ENCODE measurements around the gene FAM47B. TPM values are rescaled to one million over a fixed set of nuclear protein-coding genes. Genes with fewer than 3 reads are reported as not detected.

Gene FAM47B
- total RNA-seq: not detected

- Mint-ChIP-seq H3K4me1 (no peaks in the 10 kb centered on the region), H3K9me3 (ENCODE audit: low read depth) (peaks cover 1% of the 10 kb centered on the region), H3K4me3 (no peak within 1 kb of the TSS), H3K36me3 (ENCODE audit: low read depth) (no peaks in the 10 kb centered on the region), H3K27me3 (no peaks in the 10 kb centered on the region), H3K27ac (no peak within 1 kb of the TSS)
- no peak for ATAC-seq
- intact Hi-C loops (cut with DNase I, micrococcal nuclease): no loop called here
- CTCF ChIA-PET: no interaction called here
- POLR2A ChIA-PET: no interaction called here
- DNase-seq: no peak
Measured at GRCh38 chrX:34942496-34942895, at the start of gene FAM47B. FAM47B (plus strand) TSS chrX:34942796; CDS start chrX:34942832, 36 bp downstream.

GRCh38 chrX:34893741-34894140 lies 48.9 kb upstream of the FAM47B start:
- ChIA-PET POLR2A (no interaction called here), CTCF (no interaction called here)
- H3K9me3 Mint-ChIP-seq (ENCODE audit: low read depth): peaks cover 3% of the 10 kb centered on the region
- DNase-seq (no peak), ATAC-seq (no peak)
- no peak overlapping the region for H3K27ac Mint-ChIP-seq
- no peaks in the 10 kb centered on the region for H3K4me1 Mint-ChIP-seq
- H3K27me3 Mint-ChIP-seq: no peaks in the 10 kb centered on the region
- intact Hi-C loops (cut with DNase I, micrococcal nuclease): no loop called here
- H3K36me3 Mint-ChIP-seq (ENCODE audit: low read depth): no peaks in the 10 kb centered on the region
- H3K4me3 Mint-ChIP-seq: no peak overlapping the region

- POLR2A ChIA-PET: no interaction called here
Measured at GRCh38 chrX:34900691-34901090, 41.9 kb upstream of the FAM47B start.

GRCh38 chrX:34901761-34902160 lies 40.8 kb upstream of the FAM47B start:
- Mint-ChIP-seq H3K27ac (no peak overlapping the region), H3K36me3 (ENCODE audit: low read depth) (no peaks in the 10 kb centered on the region), H3K9me3 (ENCODE audit: low read depth) (no peaks in the 10 kb centered on the region), H3K4me1 (no peaks in the 10 kb centered on the region), H3K27me3 (no peaks in the 10 kb centered on the region), H3K4me3 (no peak overlapping the region)
- no peak for DNase-seq
- ChIA-PET CTCF (no interaction called here), POLR2A (no interaction called here)
- intact Hi-C loops (cut with DNase I, micrococcal nuclease): no loop called here
- ATAC-seq: no peak

More at GRCh38 chrX:34900691-34901090, 41.9 kb upstream of the FAM47B start:
- Mint-ChIP-seq H3K4me1 (no peaks in the 10 kb centered on the region), H3K27me3 (no peaks in the 10 kb centered on the region), H3K27ac (no peak overlapping the region), H3K9me3 (ENCODE audit: low read depth) (no peaks in the 10 kb centered on the region), H3K36me3 (ENCODE audit: low read depth) (no peaks in the 10 kb centered on the region), H3K4me3 (no peak overlapping the region)
- DNase-seq (no peak), ATAC-seq (no peak)
- CTCF ChIA-PET: no interaction called here
- intact Hi-C loops (cut with DNase I, micrococcal nuclease): no loop called here

GRCh38 chrX:34903316-34903715 lies 39.3 kb upstream of the FAM47B start:
- H3K27ac Mint-ChIP-seq: no peak overlapping the region
- ChIA-PET CTCF (no interaction called here), POLR2A (no interaction called here)
- intact Hi-C loops (cut with DNase I, micrococcal nuclease): no loop called here
- no peaks in the 10 kb centered on the region for H3K36me3 Mint-ChIP-seq (ENCODE audit: low read depth)
- no peaks in the 10 kb centered on the region for H3K27me3 Mint-ChIP-seq
- H3K9me3 Mint-ChIP-seq (ENCODE audit: low read depth): no peaks in the 10 kb centered on the region
- H3K4me1 Mint-ChIP-seq: no peaks in the 10 kb centered on the region
- ATAC-seq (no peak), DNase-seq (no peak)
- H3K4me3 Mint-ChIP-seq: no peak overlapping the region

- Mint-ChIP-seq H3K27ac (no peak overlapping the region), H3K36me3 (ENCODE audit: low read depth) (no peaks in the 10 kb centered on the region), H3K27me3 (no peaks in the 10 kb centered on the region), H3K9me3 (ENCODE audit: low read depth) (no peaks in the 10 kb centered on the region), H3K4me3 (no peak overlapping the region), H3K4me1 (no peaks in the 10 kb centered on the region)
- intact Hi-C loops (cut with DNase I, micrococcal nuclease): no loop called here
- ATAC-seq (no peak), DNase-seq (no peak)
- POLR2A ChIA-PET: no interaction called here
- CTCF ChIA-PET: no interaction called here
Measured at GRCh38 chrX:34909151-34909550, 33.4 kb upstream of the FAM47B start.

GRCh38 chrX:34915463-34916225 lies 27.0 kb upstream of the FAM47B start:
- CTCF ChIA-PET: no interaction called here
- no peaks in the 10 kb centered on the region for H3K27me3 Mint-ChIP-seq
- POLR2A ChIA-PET: no interaction called here
- DNase-seq (no peak), ATAC-seq (no peak)
- no peaks in the 10 kb centered on the region for H3K9me3 Mint-ChIP-seq (ENCODE audit: low read depth)
- intact Hi-C loops (cut with DNase I, micrococcal nuclease): no loop called here
- no peaks in the 10 kb centered on the region for H3K36me3 Mint-ChIP-seq (ENCODE audit: low read depth)
- no peak overlapping the region for H3K4me3 Mint-ChIP-seq
- no peak overlapping the region for H3K27ac Mint-ChIP-seq
- H3K4me1 Mint-ChIP-seq: no peaks in the 10 kb centered on the region

GRCh38 chrX:34917146-34917545 lies 25.4 kb upstream of the FAM47B start:
- H3K4me3 Mint-ChIP-seq: no peak overlapping the region
- no peaks in the 10 kb centered on the region for H3K9me3 Mint-ChIP-seq (ENCODE audit: low read depth)
- no peak overlapping the region for H3K27ac Mint-ChIP-seq
- no peaks in the 10 kb centered on the region for H3K36me3 Mint-ChIP-seq (ENCODE audit: low read depth)
- POLR2A ChIA-PET: no interaction called here
- DNase-seq (no peak), ATAC-seq (no peak)
- intact Hi-C loops (cut with DNase I, micrococcal nuclease): no loop called here
- H3K27me3 Mint-ChIP-seq: no peaks in the 10 kb centered on the region
- no peaks in the 10 kb centered on the region for H3K4me1 Mint-ChIP-seq
- CTCF ChIA-PET: no interaction called here

- Mint-ChIP-seq H3K27ac (no peak overlapping the region), H3K27me3 (no peaks in the 10 kb centered on the region), H3K9me3 (ENCODE audit: low read depth) (no peaks in the 10 kb centered on the region), H3K36me3 (ENCODE audit: low read depth) (no peaks in the 10 kb centered on the region), H3K4me3 (no peak overlapping the region), H3K4me1 (no peaks in the 10 kb centered on the region)
- ChIA-PET CTCF (no interaction called here), POLR2A (no interaction called here)
- DNase-seq: no peak
- ATAC-seq: no peak
- intact Hi-C loops (cut with DNase I, micrococcal nuclease): no loop called here
Measured at GRCh38 chrX:34918091-34918736, 24.4 kb upstream of the FAM47B start.

- CTCF ChIA-PET: no interaction called here
- Mint-ChIP-seq H3K4me1 (no peaks in the 10 kb centered on the region), H3K36me3 (ENCODE audit: low read depth) (no peaks in the 10 kb centered on the region), H3K27ac (no peak overlapping the region), H3K4me3 (no peak overlapping the region), H3K27me3 (no peaks in the 10 kb centered on the region), H3K9me3 (ENCODE audit: low read depth) (no peaks in the 10 kb centered on the region)
- ATAC-seq: no peak
- intact Hi-C loops (cut with DNase I, micrococcal nuclease): no loop called here
- POLR2A ChIA-PET: no interaction called here
- no peak for DNase-seq
Measured at GRCh38 chrX:34918856-34919255, 23.7 kb upstream of the FAM47B start.

GRCh38 chrX:34927866-34928265 lies 14.7 kb upstream of the FAM47B start:
- no peaks in the 10 kb centered on the region for H3K4me1 Mint-ChIP-seq
- ATAC-seq (no peak), DNase-seq (no peak)
- POLR2A ChIA-PET: no interaction called here
- H3K27me3 Mint-ChIP-seq: no peaks in the 10 kb centered on the region
- no peaks in the 10 kb centered on the region for H3K9me3 Mint-ChIP-seq (ENCODE audit: low read depth)
- H3K27ac Mint-ChIP-seq: no peak overlapping the region
- H3K36me3 Mint-ChIP-seq (ENCODE audit: low read depth): no peaks in the 10 kb centered on the region
- no peak overlapping the region for H3K4me3 Mint-ChIP-seq
- intact Hi-C loops (cut with DNase I, micrococcal nuclease): no loop called here
- CTCF ChIA-PET: no interaction called here

GRCh38 chrX:34943235-34943634 lies 639 bp downstream of the FAM47B start:
- no peak for DNase-seq
- POLR2A ChIA-PET: no interaction called here
- Mint-ChIP-seq H3K27me3 (no peaks in the 10 kb centered on the region), H3K4me1 (no peaks in the 10 kb centered on the region), H3K36me3 (ENCODE audit: low read depth) (no peaks in the 10 kb centered on the region), H3K27ac (no peak overlapping the region), H3K4me3 (no peak overlapping the region), H3K9me3 (ENCODE audit: low read depth) (peaks cover 1% of the 10 kb centered on the region)
- CTCF ChIA-PET: no interaction called here
- no peak for ATAC-seq
- intact Hi-C loops (cut with DNase I, micrococcal nuclease): no loop called here
